GM21723 (cell line): ENCODE data around the gene NUP62CL.
"Not testable (repeated sequence)": the region's sequence is repeated elsewhere in the genome, so short reads cannot be mapped to it uniquely, and the experiment has no call there.

Experiments used
- ATAC-seq: cut with Tn5 transposase; IDR thresholded peaks from one replicate; pipeline ENCODE4 v1.9.1; 2021; ENCODE audit warnings: mild to moderate bottlenecking, moderate library complexity; ENCODE audit not compliant: unreplicated experiment

The NUP62CL gene, protein sequence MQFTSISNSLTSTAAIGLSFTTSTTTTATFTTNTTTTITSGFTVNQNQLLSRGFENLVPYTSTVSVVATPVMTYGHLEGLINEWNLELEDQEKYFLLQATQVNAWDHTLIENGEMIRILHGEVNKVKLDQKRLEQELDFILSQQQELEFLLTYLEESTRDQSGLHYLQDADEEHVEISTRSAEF

DNA sequence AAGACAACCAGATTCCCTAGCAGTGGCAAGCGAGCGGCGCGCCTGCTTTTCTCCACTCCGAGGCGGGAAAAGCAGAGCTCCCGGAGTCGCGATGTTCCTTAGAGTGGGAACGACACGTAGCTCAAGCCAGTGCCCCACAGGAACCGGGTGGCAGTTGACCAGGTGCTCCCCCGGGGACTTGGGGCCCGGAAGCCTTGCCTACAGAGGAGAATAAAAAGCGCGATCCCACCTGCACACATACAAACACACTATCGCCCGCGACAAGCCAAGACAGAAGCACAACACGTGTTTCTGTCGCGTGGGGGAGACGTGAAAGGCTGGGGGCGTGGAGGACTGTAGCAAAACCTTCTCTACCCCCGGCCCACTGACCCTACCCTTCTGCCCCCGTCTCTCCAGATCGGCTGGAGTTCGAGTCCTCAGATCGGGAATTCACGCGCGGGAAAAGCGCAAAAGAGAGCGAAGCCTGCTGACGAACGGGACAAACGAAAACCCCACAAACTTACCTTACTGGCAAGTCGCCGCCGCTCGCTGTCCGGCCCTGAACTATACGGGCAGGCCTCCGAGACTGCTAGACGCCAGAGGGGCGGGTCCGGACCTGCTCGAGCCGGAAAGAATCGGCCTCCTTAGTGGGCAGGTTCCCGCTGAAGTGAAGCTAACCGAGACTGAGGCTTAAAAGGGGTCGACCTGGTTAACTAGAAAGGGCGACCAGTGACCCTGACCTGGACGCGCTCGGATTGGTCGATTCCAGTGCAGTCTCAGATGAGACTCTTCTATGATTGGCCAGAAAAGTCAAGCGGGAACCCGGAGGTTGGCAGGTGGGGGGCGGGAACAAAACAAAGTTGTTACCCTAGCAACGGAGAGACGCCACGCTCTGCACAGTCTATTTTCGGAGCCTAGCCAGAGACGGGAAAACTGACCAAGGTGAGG is at the start of gene NUP62CL, which contains the start of gene DNAAF6:
NUP62CL (minus strand) TSS at position 664 of the 927 bp plus-strand sequence. CDS start 31,287 bp downstream, outside the sequence.
DNAAF6 (plus strand) TSS at position 842 of the 927 bp plus-strand sequence. CDS start 6,265 bp downstream, outside the sequence.
- ATAC-seq = peak; percentile 98

DNA sequence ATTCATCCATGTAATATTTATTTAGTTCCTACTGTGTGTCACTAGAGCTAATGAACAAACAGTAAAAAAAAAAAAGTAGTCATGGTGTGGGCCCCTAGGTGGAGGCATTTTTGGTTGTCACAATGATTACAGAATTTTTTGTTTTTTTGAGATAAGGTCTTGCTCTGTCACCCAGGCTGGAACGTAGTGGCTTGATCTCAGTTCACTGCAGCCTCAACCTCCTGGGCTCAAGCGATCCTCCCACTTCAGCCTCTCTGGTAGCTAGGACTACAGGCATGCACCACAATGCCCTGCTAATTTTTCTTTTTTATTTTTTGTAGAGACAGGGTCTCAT is 22.2 kb upstream of the NUP62CL start:
- no peak for ATAC-seq

DNA sequence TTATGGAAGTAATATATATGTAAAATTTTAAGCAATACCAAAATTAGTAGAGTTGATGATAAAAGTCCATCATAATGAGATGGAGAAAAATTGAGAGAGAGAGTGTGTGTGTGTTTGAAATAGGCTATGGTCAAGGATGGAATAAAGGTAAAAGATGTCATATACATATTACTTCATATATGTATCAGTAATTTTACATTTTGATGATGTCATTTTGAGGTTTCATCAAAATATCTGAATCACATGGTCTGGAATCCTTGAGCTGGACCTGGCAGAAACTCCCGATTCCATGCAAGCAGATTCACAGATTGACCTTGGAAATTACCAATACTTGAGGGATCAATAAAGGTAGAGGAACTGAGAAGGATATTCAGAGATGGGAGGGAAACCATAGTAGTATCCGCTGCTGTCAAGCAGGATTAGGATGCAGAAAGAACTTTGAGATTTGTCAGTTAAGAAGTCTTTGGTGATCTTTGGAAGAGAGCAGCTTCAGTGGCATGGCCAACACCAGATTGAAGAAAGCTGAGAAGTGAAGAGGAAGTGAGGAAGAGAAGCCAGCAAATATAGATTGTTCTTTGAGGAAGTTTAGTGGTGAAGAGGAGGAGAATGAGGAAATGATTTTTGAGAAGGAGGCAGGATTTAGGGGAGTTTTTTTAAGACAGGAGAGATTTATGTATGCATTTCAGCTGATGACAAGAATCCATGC is 21.7 kb upstream of the NUP62CL start:
- no peak for ATAC-seq

DNA sequence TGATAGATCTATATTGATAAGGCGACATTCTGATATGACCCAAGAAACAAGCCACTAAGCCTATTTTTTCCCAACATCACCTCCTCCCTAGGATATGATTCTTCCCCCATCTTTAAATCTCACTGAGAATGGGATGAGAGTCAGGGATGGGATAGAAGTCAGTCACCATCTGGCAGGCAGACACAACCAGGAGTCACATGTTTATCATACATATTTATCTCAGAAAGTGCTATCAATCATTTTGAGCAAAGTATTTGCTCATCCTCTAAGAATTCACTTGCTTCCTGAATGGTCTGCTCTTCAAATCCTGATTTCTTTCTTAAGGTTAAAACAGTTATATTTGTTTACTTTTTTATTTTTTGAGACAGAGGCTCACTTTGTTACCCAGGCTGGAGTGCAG is 20.5 kb upstream of the NUP62CL start:
- no peak for ATAC-seq

DNA sequence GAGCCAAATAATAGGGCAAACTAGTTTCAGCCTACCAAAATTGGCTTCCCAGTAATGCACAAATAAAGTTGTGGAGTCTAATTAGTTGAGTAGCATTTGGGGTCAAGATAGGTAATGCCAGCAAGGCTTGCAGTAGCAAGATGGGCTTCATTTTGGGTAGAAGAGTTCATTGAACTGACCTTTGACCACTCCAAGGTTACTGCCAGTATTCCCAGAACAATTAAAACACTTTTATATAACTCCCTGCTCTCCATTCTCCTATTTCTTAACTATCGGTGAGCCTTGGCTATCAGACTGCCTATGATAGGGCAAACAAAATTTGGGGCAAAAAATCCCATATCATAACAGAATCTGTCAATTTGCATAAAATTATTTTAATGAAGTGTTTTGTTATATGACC is 7.2 kb upstream of the NUP62CL start:
- no peak for ATAC-seq

DNA sequence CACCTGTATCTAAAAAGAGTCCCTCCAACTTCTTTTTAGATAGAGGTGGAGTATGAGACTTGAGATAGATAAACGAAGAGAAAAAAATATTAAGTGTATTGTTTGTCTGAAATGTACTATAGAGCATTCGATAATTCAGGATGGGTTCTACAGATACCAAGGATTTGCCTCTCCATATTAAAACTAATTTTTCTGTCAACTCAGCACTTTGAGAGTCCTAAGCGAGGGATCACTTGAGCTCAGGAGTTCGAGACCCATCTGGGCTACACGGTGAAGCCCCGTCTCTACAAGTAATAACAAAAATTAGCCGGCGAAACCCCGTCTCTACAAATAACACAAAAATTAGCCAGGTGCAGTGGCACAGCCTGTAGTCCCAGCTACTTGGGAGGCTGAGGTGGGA is 1.7 kb upstream of the NUP62CL start:
- no peak for ATAC-seq

DNA sequence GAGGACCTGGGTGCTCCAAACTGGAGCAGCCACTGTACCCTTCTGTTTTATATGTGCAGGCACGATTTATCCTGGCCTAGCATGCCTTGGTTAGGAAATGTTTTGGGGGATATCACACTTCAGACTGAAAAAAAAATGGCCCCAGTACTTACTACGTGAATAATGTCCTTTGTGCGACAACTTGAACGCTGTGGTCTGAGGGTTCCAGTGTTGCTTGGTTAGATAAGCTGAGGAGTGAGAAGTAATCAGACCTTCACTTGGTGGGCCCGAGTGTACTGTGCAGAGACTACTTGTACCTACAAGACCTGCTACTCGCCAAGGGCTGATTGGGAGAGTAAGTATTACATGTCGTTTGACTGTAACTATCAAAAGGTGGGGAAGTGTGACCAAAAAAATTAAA is 856 bp upstream of the NUP62CL start:
- ATAC-seq = no peak

DNA sequence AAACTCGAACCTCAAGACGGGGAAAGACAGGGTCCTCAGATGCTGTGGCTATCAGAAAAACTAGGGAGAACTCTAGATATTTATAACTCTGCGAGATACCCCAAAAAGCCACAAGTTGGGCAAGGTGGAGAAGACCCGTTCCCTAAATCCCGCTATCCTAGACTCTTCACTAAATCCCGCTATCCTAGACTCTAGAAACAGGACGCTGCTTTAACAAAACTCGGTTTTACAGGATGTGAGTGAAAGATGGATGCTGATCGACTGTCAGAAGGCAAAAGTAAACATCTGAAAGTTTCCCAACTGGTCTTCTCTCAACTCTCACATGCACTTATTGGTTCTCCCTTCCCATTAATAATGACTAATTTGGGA is 448 bp upstream of the NUP62CL start:
- ATAC-seq = no peak

DNA sequence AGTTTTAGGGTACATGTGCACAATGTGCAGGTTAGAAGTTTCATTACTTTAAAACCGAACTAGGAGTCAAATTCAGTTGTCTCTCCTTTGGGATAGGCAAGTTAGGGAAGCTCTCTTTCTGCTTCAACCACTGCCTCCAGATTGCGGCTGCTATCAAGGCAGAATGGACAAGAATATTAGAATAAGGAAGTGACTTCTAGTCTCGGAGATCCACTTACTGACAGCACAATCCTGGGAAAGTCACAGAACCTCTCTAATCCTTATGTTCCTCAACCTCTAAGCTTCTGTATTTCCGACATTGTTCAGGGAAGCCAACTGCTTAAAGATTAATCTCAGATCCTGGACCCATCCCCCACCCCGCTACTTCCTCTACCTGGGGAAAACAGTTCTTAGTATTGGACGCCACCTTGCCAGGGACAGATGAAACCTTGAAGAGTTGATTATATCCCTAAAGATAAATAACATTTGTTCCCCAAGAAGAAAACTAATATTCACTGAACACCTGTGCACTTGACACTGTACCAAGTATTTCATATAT is 2.1 kb downstream of the NUP62CL start:
- ATAC-seq = no peak

DNA sequence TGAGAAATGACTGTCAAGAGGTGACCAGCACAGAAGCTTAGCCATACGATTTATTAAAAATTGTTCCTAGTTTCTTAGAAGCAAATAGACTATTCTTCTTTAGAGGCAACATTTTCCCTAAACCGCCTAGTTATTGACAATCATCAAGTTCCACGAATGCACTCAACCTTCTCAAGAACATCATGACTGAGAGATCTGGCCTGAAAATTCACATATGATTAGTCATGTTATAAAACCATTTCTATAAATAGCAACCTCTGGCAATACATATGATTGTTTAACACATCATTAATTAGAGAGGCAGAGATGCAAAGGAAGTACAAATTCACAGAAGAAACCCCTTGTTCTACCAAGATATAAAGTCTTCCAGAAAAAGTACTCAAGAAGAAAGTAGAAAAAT is 6.7 kb downstream of the NUP62CL start:
- ATAC-seq = no peak

DNA sequence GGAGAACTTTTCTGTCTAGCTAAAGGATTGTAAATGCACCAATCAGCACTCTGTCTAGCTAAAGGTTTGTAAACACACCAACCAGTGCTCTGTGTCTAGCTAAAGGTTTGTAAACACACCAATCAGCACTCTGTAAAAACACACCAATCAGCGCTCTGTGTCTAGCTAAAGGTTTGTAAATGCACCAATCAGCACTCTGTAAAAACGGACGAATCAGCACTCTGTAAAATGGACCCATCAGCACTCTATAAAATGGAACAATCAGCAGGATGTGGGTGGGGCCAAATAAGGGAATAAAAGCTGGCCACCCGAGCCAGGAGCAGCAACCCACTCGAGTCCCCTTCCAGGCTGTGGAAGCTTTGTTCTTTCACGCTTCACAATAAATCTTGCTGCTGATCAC is 8.2 kb downstream of the NUP62CL start:
- not testable (repeated sequence) for ATAC-seq

DNA sequence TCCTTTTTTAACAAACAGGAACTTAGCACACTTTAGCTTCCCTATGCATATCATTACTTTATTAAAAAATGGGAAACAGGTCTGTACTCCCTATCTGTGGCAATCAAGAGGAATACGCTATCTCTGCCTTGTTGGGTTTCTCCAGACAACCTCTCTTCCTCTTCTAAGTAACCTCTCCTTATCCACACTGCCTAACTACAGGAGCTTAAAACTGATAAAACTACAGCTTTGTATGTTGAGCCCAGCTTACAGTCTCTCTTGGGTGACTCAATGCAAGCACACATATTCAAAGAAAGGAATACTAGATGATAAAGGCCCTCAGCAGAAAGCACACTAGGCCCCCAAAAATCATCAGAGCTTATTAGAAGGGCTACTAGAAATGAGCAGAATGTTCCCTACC is 8.9 kb downstream of the NUP62CL start:
- ATAC-seq = no peak

DNA sequence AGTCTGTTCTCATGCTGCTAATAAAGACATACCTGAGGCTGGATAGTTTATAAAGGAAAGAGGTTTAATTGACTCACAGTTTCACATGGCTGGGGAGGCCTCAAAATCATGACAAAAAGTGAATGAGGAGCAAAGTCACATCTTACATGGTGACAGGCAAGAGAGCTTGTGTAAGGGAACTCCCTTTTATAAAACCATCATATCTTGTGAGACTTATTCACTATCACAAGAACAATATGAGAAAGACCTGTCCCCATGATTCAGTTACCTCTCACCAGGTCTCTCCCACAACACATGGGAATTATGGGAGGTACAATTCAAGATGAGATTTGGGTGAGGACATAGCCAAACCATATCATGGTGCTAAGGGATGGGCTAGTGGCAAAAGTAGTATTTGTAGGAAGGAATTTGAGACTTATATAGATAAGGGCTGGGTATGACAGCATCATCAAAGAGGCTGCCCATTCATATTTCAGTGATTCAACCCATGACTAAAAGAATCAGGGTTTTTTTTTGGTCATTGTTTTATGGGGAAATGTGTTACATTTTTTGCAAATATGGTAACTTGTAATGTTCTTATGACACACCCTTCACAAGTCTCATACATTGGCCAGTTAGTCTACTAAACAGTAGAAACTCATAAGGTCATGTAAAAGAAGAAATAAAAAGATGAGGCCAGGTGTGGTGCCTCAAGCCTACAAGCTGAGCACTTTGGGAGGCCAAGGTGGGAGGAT is 34.7 kb downstream of the NUP62CL start:
- no peak for ATAC-seq

DNA sequence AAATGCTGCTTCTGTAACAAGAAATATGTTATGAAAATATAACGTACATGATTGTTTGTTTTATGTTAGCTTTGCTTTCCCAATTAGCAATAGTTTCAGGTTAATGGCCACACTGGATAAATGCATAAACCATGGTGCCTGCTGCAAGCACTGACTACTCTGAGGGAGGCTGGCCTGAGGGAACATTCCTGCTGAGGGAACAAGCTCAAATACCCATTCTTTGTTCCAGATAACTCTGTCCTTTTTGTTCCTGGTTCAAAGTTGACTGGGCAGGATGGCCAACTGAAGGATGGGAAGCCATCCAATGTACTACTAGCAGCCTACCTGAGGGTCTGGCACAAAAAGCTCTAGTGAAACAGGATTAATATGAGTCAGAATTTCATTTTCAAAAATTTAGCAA is 37.5 kb downstream of the NUP62CL start:
- no peak for ATAC-seq

DNA sequence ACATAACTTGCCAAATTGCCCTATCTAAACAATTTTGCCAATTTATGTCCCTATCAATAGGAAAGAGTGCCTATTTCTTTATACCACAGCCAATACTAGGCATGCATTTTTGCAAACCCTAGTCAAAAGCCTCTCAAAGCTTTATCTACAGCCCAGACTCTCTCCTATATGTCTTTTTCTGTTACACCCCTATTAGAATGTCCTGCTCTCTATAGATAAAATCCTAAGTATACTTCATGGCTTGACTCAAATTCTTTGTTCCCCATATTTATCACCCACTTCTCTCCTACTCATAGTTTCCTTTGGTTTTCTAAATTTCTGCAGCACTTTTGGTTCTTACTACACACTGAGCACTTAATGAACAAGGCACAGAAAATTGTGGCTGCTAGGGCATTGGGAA is 38.0 kb downstream of the NUP62CL start:
- ATAC-seq = no peak

DNA sequence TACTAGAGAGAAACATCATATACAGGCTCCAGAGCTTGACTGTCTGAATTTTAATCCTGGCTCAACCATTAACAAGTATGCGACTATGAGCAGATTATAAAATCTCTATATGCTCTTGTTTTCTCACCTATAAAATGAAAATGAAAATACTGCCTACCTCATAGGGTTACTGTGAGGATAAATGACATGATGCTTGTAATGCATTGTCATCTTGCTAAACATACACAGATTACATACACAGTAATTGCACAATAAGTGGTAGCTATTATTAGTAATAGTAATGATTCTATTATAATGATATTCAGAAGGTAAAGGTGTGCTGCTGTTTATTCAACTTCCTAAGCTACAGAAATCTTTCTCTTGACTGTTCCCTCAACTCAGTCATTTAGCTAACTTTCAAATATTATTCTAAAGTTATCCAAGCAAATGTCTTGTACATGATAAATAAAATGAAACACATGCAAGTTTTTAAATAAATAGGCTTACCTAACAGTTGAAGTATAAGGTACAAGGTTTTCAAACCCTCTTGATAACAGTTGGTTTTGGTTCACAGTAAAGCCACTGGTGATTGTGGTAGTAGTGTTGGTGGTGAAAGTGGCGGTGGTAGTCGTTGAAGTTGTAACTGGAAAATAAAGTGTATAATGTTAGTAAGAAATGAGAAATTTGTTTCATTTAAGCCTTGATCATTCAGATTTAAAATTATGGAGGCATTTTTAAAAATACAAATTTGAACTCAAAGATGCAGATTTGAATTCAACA is 38.9 kb downstream of the NUP62CL start:
- ATAC-seq = no peak

DNA sequence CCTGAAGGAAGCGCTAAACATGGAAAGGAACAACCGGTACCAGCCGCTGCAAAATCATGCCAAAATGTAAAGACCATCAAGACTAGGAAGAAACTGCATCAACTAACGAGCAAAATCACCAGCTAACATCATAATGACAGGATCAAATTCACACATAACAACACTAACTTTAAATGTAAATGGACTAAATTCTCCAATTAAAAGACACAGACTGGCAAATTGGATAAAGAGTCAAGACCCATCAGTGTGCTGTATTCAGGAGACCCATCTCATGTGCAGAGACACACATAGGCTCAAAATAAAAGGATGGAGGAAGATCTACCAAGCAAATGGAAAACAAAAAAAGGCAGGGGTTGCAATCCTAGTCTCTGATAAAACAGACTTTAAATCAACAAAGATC is 48.6 kb downstream of the NUP62CL start:
- ATAC-seq = not testable (repeated sequence)

DNA sequence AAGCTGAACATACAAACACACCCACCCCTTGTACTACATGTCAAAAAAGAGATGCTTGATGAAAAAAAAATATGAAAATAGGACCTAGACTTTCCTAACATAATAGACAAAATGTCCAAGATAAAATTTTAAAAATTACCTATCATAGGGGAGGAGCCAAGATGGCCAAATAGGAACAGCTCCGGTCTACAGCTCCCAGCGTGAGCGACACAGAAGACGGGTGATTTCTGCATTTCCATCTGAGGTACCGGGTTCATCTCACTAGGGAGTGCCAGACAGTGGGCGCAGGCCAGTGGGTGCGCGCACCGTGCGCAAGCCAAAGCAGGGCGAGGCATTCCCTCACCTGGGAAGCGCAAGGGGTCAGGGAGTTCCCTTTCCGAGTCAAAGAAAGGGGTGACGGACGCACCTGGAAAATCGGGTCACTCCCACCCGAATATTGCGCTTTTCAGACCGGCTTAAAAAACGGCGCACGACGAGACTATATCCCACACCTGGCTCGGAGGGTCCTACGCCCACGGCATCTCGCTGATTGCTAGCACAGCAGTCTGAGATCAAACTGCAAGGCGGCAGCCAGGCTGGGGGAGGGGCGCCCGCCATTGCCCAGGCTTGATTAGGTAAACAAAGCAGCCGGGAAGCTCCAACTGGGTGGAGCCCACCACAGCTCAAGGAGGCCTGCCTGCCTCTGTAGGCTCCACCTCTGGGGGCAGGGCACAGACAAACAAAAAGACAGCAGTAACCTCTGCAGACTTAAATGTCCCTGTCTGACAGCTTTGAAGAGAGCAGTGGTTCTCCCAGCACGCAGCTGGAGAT is 50.4 kb downstream of the NUP62CL start:
- ATAC-seq = not testable (repeated sequence)
